HUDEP-2 (cell line): ENCODE data around the gene ENO4.

Source experiments
- DNase-seq, 76 experiments: peaks; one replicate each; lab custom pipeline; 2025; ENCODE audit not compliant: unreplicated experiment in 76 of 76; lab: John Stamatoyannopoulos, UW

Gene ENO4

DNA sequence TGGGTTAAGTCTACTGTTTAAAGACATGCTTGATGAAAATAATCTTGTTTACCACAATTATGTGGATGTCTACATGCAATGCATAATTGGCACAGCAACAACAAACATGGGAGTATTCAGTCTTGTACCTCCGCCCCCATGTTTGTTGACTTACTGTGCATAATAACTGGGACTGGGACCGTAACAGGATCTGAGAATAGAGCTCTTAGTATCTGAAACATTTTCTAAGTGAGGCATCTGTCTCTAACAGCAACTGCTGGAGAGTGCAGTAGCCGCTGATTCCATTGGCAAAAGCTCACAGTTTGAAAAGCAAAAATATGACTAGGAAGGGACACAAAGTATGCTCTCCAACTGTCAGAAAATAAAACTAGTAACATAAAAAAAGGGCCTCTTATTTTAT is 61.6 kb downstream of the ENO4 start:
- no peak for DNase-seq

DNA sequence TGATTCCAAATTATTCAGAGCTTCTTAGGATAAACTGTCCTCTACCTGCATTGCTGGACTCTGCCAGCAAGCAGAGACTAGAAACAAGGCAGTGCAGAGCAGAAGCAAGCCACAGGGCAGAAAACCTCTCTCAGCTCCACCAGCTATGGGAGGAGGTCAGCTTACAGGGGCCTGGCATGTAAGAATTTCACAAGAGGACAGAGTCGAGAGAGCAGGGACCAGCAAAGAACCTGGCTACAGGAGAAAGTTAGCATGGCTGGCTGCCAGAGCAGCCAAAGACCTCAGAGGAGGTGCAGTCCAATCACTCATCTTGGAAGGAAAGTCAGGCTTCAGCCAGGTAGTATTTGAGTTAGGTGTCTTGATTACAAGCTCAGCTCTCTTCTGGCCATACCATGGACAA is 62.9 kb downstream of the ENO4 start:
- DNase-seq, result no peak

DNA sequence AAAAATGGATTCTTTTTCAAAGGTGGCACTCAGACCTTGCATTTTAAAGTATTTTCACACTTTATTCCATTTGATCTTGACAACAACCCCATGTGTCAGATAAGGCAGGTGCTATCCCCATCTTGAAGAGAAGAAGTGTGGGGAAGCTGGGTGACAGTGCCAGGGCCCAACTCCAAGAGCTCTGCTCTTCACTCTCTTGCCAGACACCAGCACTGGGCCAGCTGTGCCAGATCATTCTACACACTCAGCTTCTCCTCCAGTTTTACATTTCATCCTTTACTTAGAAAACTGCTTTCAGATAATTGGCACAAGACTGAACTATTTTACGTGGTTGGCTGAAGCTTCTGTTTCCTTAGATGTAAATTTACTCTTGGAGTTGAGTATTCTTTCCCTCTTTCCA is 64.4 kb downstream of the ENO4 start:
- DNase-seq, result no peak

DNA sequence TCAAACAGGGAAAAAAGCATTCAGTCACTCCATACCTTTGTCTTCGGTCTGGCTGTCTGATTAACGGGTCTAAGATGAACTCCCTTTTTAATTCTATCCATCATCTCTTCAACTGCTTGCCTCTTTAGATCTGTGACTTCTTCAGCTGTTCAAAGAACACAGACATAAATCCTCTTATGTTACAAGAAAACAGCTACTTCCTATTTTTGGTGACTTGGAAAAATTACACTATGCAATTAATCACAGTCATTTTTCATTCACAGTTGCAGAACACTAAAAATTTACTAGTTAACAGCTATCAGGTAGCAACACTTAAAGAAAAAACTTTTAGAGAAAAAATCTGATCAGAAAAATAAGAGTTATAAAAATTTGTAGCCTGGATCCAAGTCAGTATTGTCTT is 66.0 kb downstream of the ENO4 start:
- DNase-seq, result no peak

DNA sequence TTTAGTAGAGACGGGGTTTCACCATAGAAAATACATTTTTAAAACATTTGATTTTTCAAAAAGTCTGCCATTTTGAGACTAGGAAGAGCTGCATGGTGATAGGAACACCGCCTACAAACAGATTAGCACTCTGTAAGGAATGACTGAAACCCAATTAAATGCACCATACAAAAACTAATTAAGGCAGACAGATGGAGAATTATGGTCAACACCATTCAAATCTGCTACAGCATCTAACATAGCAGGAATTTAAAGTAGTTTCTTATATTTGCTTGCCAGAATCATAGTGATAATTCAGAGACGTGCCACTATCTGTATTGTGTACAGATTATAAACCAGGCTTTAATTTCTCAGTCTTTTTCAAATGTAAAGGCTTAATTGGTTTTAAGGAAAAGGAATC is 68.2 kb downstream of the ENO4 start:
- no peak for DNase-seq

DNA sequence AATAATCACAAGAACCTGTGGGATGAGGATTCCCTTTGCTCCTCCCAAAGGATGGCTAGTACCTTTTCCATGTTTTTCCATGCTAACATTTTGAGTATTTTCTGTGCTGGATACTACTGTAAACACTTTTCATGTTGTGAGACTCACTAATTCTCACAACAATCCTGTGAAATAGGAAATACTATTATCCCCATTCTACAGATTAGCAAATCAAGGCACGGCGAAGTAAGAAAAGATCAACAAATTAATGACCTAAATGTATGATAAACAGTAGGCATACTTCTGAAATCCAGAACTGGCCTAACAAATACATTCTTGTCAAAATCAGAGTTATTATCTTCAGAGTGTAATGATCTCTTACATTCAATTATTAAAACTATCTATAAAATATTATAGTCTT is 69.3 kb downstream of the ENO4 start:
- no peak for DNase-seq

DNA sequence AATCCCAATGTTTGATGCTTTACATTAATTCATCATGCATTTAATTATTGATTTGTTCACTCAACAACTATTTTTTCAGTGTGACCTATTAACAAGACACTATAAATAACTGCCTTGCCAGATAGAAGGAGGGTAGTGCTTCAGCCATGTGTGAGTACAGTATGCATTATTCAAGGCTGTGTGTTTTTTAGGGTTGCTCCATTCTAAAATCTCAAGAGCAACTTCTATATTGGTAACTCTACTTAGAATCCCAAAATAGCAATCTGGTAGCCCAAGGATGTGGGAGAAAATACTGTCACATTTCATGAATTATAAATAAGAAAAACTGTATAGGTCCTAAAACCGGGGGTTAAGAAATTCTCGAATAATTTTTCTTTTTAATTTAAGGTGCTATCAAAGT is 69.9 kb downstream of the ENO4 start:
- no peak for DNase-seq

DNA sequence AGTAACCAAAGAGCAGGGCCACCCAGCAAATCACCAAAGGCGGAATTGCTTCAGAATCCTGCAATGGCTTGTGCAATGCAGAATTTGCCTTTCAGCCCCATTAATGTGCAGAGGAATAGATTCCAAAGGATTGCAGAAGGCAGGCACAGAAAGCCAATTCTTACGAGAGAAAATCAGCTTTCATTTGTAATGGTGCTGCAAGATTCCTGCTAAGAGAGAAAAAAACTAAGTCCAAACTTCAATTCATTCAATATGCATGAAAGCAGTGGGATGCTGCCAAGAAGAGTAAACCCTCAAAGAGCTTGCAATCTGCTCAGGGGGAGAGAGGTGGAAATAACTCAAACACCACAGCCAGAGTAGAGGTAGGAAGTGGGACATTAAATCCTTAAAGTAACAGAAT is 70.4 kb downstream of the ENO4 start:
- no peak for DNase-seq

DNA sequence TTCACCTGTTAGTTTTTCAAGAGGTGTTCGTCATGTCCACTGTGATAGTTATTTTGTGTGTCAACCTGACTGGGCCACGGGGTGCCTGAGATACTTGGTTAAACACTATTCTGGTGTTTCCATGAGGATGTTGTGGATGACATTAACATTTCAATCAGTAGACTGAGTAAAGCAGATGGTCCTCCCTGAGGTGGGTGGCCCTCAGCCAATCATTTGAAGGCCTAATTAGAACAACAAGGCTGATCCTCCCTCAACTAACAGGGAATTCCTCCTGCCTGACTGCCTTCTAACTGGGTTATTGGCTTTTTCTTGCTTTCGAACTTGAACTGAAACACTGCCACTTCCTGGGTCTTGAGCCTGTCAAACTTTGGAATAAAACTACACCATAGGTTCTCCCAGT is 75.8 kb downstream of the ENO4 start:
- DNase-seq, result no peak

DNA sequence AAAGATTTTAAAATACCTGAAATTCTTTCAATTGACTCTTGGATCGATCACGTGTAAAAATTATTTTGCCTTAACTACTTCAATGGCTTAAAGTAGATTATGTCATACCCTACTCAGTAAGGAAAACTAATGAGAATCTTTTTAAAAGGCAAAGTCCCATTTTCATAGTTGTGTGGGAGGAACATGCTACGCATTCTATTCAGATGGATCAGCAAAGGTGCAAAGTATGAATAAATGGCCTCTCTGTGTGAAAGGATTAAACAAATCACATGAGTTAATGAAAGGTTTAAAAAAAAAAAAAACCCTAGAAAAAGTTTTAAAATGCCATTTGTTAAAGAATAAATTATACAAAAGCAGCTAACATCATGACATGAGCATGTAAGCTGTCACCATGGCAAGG is 77.1 kb downstream of the ENO4 start:
- DNase-seq, result no peak

DNA sequence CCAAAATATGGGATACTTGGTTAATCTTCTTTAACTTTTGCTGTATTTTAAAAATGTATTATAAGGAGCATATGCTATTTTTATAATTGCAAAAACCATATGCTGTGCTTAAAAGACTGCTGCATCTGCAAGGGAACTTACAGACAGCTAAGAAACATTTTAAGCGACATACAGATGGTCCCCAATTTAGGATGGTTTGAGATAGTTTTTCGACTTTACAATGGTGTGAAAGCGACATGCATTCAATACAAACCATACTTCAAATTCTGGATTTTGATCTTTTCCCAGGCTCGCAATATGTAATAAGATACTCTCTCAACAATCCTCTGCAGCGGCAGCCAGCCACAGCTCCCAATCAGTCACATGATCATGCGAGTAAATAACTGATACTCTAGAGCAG is 82.5 kb downstream of the ENO4 start:
- DNase-seq, result no peak
